HG02623 (cell line): Measurements from ENCODE around the gene TRAF1.

Source experiments
- ATAC-seq: cut with Tn5 transposase; IDR thresholded peaks from one replicate; pipeline ENCODE4 v1.9.1; 2021; ENCODE audit warnings: moderate library complexity; ENCODE audit not compliant: unreplicated experiment

The TRAF1 gene

DNA sequence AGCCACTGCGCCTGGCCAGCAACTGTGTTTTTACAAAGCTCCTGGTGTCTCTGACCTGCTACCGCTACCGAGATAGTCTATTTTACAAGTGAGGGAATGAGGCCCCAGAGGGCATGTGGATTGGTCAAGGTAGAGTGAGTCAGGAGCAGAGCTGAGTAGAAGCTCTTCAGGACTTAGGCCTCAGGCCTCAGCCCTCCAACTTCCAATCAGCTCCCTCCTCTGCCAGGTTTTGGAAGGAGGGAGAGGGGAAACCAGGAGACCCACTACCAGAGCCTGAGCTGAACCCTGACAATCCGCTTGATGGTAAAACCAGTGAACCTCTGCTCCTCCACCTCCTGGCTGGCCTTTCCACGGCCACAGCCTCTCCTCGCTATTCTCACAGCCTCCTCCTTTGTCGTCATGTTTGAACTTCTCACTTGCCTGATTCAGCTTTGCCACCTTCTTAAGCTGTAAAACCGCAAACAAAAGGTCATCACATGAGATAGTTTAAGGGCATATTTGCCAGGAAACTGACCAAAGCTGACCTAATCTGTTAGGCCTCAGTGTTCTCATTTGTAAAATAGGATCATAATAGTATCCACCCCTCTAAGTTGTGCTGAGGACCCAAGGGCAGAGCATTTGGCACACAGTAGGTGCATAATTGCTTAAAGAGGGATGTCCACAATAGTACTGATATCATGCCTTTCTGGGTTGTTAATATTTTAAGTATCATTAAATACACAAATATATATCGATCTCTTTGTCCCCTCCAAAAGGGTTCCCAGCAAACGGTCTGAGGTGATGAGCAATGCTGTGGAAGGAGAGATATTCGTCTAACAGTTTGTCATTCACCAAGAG, 1.7 kb downstream of the TRAF1 start:
- no peak for ATAC-seq

DNA sequence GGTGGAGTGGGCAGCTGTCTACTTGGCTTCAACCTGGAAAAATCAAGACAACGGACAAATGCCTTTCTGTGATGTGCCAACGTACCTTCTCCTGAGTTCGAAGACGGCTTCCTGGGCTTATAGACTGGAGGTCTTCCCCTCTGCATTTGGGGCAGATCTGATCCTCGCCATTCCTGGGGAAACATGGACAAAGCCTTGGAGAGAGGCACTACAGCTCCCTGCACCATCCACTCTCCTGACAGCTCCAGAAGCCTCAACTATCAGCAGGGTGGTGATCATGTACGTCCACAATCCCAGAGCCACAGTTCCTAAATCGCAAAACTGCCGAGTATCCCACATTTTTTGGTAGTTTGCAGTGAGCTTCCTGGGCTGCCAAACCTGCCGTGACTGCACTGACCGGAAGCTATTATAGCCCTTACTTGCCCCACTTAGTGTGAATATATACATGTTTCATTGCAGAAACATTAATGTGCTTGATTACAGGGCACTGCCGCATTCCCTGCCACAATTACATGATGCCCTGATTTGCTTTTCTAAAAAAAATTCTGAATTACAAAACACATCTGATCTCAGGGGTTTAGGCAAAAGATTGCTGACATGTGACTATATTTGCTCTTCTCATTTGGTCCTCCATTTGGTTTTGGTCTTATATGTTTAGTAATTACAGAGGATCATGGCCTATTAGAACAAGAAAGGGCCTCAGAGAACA, 2.8 kb downstream of the TRAF1 start:
- ATAC-seq: no peak

DNA sequence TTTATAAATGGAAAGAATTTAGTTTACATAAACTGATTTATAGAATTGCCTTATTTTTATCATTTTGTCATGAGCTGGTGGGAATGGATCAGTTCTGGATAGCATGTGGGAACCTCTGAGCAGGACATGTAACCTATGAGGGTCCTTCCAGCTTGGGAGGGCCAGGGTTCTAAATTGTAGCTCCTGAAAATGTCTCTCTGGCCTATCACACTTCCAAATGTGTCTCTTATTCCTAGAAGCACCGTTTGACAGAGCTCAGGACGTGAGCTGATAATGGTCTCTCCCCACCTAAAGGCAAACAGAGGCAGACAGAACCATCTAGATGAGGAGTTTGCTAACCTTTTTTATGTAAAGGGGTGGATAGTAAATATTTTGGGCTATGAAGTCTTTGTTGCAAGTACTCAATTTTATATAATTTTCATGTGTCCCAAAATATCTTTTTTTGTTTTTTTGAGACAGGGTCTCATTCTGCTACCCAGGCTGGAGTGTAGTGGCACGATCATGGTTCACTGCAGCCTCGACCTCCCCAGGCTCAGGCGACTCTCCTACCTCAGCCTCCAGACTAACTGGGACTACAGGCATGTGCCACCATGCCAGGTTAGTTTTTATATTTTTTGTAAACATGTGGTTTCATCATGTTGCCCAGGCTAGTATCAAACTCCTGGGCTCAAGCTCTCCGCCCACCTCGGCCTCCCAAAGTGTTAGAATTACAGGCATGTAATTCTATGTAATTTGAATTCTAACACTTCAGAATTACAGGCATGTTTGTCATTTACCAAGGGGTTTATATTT, 4.0 kb downstream of the TRAF1 start:
- ATAC-seq: no peak

DNA sequence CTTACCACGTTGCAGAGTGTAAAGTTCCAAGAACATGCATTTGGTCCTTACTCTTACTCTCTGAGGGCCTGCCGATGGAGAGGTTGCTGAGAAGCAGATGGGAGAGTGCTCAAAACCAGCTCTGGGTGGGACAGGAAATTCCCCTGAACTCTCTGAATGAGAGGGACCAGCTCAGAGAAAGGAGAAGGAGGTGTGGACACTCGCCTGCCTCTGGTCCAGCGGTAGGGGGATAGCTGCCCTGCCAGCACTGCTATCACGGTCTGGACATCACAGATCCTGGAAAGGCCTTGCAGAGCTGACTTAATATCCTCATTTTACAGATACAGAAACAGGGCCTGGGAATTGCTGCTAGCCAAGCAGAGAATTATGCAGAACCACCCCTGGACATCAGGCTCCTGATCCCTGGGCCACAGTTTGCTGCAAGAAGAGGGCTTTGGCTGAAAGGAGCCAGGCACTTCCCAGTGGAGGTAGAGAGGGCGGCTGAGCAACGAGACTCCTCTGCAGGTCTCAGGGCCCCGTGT, 4.9 kb downstream of the TRAF1 start:
- no peak for ATAC-seq

GRCh38 chr9:120920806-120921178, 5.8 kb downstream of the TRAF1 start:
- ATAC-seq: peak; percentile 38

DNA sequence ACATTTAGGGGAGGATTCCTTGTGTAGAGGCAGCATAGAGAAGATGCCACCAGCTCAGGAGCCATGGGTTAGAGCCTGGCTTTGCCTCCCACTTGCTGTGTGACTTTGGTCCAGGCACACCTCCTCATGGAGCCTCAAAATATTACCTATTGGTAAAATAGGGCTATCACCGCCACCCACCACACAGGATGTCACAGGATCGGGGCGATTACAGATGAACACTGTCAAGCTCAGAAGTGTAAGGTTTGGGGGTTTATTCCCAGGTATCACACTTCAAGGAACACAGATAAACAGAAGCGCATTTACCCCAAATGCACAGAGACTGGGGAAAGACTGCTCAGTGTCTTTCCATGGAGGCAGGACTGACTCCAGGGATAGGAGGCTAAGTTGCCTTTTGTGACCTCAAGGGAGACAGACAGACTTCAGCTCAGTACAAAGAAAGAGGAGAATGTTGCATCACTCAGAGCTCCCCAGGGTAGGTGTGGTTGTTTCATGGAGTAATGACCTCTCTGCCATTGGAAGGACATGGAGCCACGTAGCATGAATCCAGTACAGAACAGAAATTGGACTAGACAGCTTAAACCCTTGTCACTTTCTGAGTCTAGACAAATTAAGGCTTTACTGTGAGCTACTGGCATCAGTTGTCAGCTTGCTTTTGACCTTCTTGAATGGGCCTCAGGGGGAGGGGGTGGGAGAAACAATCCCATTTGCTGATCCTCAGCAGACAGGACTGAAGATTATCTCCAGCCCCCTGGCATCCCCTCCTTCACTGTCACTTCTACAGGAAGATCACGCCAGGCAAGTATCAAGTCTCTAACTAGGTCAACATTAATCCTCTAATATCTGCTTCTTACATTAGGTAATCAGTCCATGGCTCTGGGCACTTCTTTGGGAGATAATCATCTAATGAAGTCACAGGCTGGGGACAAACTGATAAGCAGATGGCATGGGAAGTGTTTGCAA, 6.5 kb downstream of the TRAF1 start:
- ATAC-seq: no peak

DNA sequence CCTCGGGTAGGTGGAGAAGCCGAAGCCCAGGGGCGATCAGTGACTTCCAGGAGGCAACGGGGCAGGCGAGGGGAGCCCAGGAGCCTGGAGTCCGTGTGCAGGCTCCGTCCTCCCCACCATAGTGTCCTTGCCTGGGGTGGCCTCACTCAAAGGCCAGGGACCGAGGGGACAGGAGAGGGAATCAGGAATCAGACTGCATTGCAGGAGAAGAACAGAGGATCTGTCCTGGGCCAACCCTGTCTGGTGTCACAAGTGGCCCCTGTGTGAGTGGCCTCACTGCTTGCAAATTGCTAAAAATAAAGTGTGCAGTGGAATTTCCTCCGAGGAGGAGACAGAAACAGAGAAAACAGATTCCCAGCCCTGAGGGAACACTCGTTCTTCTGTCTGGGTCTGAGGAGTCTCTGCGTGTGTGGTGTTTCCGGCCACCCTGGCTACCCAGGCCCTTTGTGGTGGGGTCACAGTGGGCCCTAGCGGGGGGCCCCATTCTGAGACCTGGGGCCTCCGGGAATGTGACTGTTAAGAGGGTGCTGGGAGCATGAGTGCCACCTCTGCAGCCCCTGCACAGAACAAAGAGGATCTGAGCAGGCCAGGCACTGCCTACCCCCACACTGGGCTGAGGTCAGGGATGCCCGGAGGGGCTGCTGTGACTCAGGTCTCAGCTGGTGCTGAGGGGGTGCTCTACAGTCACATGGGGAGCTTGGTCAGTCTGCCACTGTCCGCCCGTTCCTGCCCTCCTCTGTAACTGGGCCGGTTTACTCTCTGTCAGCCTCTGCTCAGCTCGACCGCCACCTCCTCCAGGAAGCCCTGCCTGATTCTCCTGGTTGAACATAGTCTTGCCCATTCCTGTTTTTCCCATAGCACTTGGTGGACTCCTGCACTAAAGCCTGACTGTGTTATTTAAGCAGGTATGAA, 7.4 kb downstream of the TRAF1 start:
- ATAC-seq: no peak

DNA sequence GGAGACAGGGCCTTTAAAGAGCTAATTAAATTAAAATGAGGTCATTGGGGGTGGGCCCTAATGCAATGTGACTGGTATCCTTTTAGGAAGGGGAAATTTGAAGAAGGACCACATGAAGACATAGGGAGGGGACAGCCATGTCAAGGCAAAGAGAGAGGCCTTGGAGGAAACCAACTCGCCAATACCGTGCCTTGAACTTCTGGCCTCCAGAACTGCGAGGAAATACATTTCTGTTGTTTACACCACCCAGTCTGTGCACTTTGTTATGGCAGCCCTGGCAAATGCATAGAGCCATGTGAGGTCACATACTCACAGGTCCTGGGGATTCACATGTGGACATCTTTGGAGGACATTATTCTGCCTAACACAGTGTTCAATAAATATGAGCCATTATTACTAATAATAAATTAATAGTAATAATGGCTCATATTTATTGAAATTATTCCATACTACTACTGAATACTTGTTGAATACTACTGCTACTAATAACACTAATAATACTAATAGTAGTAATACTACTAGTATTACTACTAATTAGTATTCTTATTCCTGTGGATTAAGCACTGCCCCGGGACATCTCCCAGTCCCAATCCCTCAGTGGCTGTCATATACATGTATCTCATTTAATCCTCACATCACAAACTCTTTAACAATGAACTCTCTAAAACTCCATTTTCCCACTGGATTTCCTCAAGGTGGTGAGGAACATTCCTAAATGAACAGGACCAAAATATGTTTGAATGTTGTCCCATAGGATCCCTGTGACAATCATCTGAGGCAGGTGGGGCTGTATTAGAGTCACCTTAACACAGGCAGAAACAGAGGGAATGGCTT, 8.4 kb downstream of the TRAF1 start:
- ATAC-seq: no peak

DNA sequence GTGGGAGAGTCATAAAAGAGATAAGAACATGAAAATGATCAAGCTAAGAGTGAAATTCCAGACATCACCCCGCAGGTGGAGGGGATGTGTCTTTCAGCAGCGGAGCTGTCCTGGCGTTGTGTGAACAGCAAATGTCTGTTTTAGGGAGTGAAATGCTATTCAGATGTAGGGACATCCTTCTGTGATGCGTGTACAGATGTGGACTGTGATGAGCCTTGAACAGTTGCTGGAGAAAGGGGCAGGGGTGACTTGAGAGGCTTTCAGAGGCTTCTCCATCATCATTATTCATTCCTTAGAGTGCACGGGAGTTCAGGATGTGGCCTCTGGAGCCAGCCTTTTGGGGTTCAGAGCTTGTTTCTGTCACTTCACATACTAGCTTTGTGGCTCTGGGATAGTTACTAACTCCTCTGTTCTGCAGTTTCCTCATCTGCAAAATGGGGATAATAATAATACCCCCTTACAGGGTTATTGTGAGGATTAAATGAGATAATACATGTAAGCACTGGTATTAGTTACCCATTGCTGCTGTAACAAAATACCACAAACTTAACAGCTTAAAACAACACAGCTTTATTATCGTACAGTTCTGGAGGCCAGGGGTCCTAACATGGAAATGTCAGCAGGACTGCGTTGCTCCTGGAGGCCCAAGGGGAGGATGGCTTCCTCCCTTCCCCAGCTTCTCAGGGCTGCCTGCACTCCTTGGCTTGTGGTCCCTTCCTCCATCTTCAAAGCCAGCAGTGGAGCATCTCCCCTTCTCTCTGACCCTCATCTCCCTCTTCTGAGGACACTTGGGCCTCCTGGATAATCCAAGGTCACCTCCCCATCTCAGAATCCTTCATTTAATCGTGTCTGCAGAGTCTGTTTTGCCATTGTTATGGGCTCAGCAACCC, 9.4 kb downstream of the TRAF1 start:
- ATAC-seq: no peak

DNA sequence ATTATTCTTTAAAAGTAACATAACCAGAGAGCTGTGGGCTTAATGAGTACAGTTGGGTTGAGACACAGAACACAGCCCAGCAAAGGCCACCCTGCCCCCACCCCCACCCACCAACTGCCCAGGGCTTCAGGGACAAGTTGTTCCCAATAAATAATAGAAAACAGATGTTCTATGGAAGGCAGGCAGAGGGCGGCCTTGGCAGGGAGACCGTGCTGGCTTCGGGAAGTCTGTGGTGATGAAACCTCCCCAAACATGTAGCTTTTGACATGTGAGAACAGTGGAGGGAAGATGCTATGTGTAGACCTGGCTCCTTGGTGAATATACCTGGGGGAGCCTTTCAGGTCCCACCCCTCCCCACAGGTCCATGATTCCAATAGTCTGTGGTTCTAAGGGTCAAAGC, 10.0 kb downstream of the TRAF1 start:
- ATAC-seq: no peak

GRCh38 chr9:120915854-120916470, 10.6 kb downstream of the TRAF1 start:
- no peak for ATAC-seq

DNA sequence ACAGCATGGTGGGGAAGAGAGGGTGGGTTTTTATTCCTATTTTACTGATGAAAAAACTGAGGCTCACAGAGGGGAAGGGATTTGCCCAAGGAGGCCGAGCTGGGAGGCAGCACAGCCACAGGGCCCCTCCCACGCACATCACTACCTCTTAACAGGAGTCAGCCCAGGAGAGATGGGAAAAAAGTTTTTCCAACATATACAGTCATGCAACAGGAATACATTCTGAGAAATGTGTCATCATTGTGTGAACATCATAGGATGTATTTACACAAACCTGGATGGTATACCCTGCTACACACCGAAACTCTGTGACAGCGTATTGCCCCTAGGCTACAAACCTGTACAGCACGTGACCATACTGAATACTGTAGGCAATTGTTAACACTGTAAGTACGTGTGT, 11.6 kb downstream of the TRAF1 start:
- no peak for ATAC-seq

DNA sequence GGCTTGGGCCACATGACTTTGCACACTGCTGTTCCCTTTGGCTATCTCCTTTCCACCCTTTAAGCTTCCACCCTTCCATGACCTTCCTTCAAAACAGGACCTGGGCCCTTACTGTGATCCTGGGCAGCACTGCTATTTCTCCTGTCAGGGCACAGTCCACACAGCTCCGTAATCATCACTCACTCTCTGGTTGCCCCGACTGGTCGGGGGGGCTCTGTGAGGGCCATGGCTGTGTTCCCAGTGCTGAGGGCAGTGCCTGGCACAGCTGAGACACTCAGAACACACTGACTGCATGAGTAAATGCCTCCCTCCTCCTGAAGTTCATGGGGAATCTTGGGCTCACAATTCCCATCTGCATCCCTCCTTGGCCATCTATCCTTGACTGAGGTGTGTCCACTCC, 12.2 kb downstream of the TRAF1 start:
- no peak for ATAC-seq

DNA sequence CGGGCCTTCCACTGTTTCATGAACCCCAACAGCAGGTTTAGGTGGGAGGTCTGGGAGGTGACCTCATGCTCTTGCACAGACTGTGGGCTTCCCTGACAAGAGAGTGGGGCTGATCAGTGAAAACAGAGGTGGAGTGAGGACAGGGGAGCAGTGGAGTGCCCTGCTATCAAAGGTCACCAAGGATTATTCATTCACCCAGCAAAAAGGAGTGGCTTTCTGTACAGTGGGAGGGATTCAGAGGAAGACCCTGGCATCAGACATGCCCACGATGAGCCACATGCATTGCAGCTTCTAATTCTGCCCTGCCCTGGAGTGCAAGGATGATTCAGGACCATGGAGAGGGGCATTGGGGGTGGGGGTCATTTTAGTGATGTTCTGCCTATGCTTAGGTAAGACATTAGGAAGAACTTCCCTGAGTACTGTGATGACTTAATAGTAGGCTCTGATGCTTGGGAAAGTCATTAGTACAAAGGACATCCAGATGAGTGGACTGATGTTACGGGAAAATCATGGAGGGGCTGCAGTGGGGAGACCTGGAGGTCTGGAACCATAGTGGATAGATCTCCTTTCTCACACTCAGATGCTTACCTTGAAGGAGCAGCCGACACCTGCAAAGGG, 12.8 kb downstream of the TRAF1 start:
- ATAC-seq: no peak

DNA sequence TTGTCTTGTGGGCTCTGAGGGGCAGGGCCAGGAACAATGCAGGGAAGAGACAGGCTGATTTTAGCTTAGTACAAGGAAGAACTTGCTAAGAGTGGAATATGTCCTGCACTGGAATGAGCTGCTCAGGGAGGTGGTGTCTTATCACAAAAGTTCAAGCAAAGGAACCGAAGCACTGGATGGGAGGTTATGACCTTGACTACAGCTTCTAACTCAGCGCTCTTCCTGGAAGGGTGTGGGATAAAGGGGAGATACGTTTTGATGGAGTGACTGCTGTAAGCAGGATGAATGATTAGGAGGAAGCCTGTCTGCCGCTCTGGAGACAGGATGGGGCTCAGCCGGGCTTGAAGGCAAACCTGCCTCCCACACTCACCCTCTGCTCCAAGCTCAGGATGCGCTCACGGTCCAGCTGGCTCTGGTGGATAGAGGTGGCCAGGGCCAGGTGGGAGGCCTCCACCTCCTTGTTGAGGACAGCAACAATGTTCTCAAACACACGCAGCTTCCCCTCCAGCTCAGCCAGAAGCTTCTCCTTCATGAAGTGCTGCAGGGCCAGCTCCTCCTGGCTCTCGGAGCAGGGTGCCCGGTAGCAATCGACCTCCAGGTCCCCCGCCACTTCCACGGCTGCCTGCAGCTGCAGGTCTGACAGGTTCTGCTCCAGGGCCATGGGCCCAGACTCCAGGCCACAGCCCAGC, 13.5 kb downstream of the TRAF1 start:
- no peak for ATAC-seq

GRCh38 chr9:120911295-120911837, 15.2 kb downstream of the TRAF1 start:
- no peak for ATAC-seq
